Endothelial cell of umbilical vein (primary cell): ENCODE data around the gene ARPIN. TPM values are rescaled to one million over a fixed set of nuclear protein-coding genes. Genes with fewer than 3 reads are reported as not detected.

Experiments used
- BruUV-seq: library from RNA; stranded (reverse); fragments of 400-500 nt; replicated peaks from 2 replicates; lab custom pipeline; 2021; lab: Mats Ljungman, UMichigan
- CTCF ChIA-PET: fragments of 300-600, 350-600 bp; sonication (Branson Sonifier 250); formaldehyde crosslinking; loops from one replicate; lab custom pipeline; 2021; ENCODE audit warnings: antibody characterized with exemption, inconsistent platforms; lab: Charles Lee
- POLR2A ChIA-PET: fragments of 300-600, 350-600 bp; sonication (Branson Sonifier 250); formaldehyde crosslinking; loops from one replicate; lab custom pipeline; 2021; ENCODE audit warnings: antibody characterized with exemption, inconsistent platforms; lab: Charles Lee
- DNase-seq: peaks from one replicate; pipeline ENCODE4 v3.0.0-alpha.2; 2011; ENCODE audit warnings: low read depth, low spot score
- FAIRE-seq: peaks from 2 replicates; lab custom pipeline; 2011; peaks lifted over from hg19 to GRCh38; lab: Jason Lieb, UNC
- H2AFZ ChIP-seq: 2 replicates; pipeline ENCODE4 v1.6.0; 2012; ENCODE audit warnings: low read depth, low read length, control low read depth, inconsistent platforms
- H3K27ac ChIP-seq: 2 replicates; pipeline ENCODE4 v1.5.1; 2011; ENCODE audit warnings: low read depth, mild to moderate bottlenecking, control low read depth, low read length, moderate library complexity; ENCODE audit not compliant: insufficient read depth
- H3K27me3 ChIP-seq, 2 experiments: 2 replicates each; pipeline versions ENCODE4 v1.6.0 to v1.6.1; 2011; ENCODE audit warnings: low read length in 2 of 2, mixed read lengths in 1 of 2; ENCODE audit not compliant: control insufficient read depth in 2 of 2, insufficient read depth in 2 of 2
- H3K36me3 ChIP-seq, 2 experiments: 2 replicates in 1 of 2; 3 replicates in 1 of 2; pipeline ENCODE4 v1.5.1; 2011; ENCODE audit warnings: low read length in 2 of 2, mild to moderate bottlenecking in 1 of 2, moderate library complexity in 1 of 2; ENCODE audit not compliant: control insufficient read depth in 2 of 2, insufficient read depth in 2 of 2; ENCODE audit errors: extremely low read depth in 1 of 2
- H3K4me1 ChIP-seq: 3 replicates; pipeline ENCODE4 v1.5.1; 2011; ENCODE audit warnings: mild to moderate bottlenecking, low read length; ENCODE audit not compliant: control insufficient read depth, insufficient read depth; ENCODE audit errors: extremely low read depth
- H3K4me2 ChIP-seq: 2 replicates; pipeline ENCODE4 v1.6.1; 2011; ENCODE audit warnings: low read length, control low read depth, mixed read lengths; ENCODE audit not compliant: insufficient read depth
- H3K4me3 ChIP-seq, 3 experiments: fragments of 200-600 bp in 1 of 3; sonication (generic), shearing (Covaris generic) in 1 of 3; replicated peaks in 1 of 3; 2 replicates each; pipeline ENCODE4 v1.5.1; 2011 to 2016; ENCODE audit warnings: control low read depth in 3 of 3, low read length in 3 of 3, mild to moderate bottlenecking in 2 of 3, inconsistent platforms in 1 of 3, low read depth in 1 of 3, moderate library complexity in 1 of 3; ENCODE audit not compliant: insufficient read depth in 1 of 3
- H3K79me2 ChIP-seq: 2 replicates; pipeline ENCODE4 v1.6.0; 2012; ENCODE audit warnings: low read length, inconsistent platforms; ENCODE audit not compliant: control insufficient read depth, insufficient read depth
- H3K9ac ChIP-seq: replicated peaks from 2 replicates; pipeline ENCODE3; 2011; ENCODE audit warnings: low read length, control low read depth; ENCODE audit not compliant: insufficient read depth; ENCODE audit errors: extremely low read depth
- H3K9me1 ChIP-seq: replicated peaks from 3 replicates; pipeline ENCODE4 v1.6.0; 2011; ENCODE audit warnings: mild to moderate bottlenecking, low read length; ENCODE audit not compliant: control insufficient read depth, insufficient read depth; ENCODE audit errors: extremely low read depth
- H3K9me3 ChIP-seq: replicated peaks from 2 replicates; pipeline ENCODE4 v1.5.1; 2012; ENCODE audit warnings: low read length, inconsistent platforms; ENCODE audit not compliant: control insufficient read depth, insufficient read depth
- H4K20me1 ChIP-seq: replicated peaks from 2 replicates; pipeline ENCODE3; 2011; ENCODE audit warnings: mild to moderate bottlenecking, low read length; ENCODE audit not compliant: control insufficient read depth, insufficient read depth; ENCODE audit errors: extremely low read depth
- CTCF ChIP-seq, 2 donors: IDR thresholded peaks; 1 replicate in 1 of 2; 2 replicates in 1 of 2; pipeline ENCODE4 v1.5.1; 2011; ENCODE audit warnings: low read length in 2 of 2, mild to moderate bottlenecking in 2 of 2, moderate library complexity in 2 of 2, control low read depth in 1 of 2, inconsistent platforms in 1 of 2, low read depth in 1 of 2; ENCODE audit not compliant: insufficient read depth in 1 of 2; ENCODE audit errors: extremely low read depth in 1 of 2
- EZH2 ChIP-seq: IDR thresholded peaks from 2 replicates; pipeline ENCODE4 v1.6.1; 2012; ENCODE audit warnings: borderline replicate concordance, low read depth, mild to moderate bottlenecking, moderate library complexity, low read length, inconsistent platforms; ENCODE audit not compliant: severe bottlenecking
- GATA2 ChIP-seq: IDR thresholded peaks from 2 replicates; pipeline ENCODE4 v1.7.0; 2011; ENCODE audit warnings: low read depth, mild to moderate bottlenecking, moderate library complexity, mixed read lengths, low read length; ENCODE audit not compliant: insufficient read length, insufficient read depth
- POLR2A ChIP-seq: IDR thresholded peaks from 2 replicates; pipeline ENCODE4 v1.6.1; 2012; ENCODE audit warnings: low read depth, mild to moderate bottlenecking, control low read depth, low read length
- POLR2AphosphoS5 ChIP-seq: IDR thresholded peaks from 2 replicates; pipeline ENCODE4 v1.6.1; 2012; ENCODE audit warnings: low read depth, mild to moderate bottlenecking, control low read depth, low read length, moderate library complexity; ENCODE audit not compliant: insufficient read depth
- dilution Hi-C: fragments of 300-500 bp; cut with MboI; formaldehyde crosslinking; loops from one replicate; pipeline ENCODE4 v1.15.0; 2019; ENCODE audit warnings: low sequenced_read_pairs; ENCODE audit not compliant: extremely low pct_ligation_motif_present
- intact Hi-C: fragments of 100-400 bp; cut with micrococcal nuclease; formaldehyde crosslinking; loops from one replicate; pipeline ENCODE4 v1.10.0; 2022
- polyA plus RNA-seq, 4 experiments: library from polyadenylated mRNA; depleted of rRNA in 3 of 4; stranded (reverse) in 3 of 4; unstranded in 1 of 4; fragments of >200 nt; gene quantifications; 2 replicates each; pipeline versions ENCODE4 v1.2.1 to v1.2.3, GENCODE V29; 2011 to 2012; ENCODE audit warnings: missing spikeins in 1 of 4
- total RNA-seq: library from RNA; stranded (reverse); gene quantifications from 2 replicates; pipeline ENCODE4 v1.2.3, GENCODE V29; 2021
- TF ChIP-seq, protein P1 (sequence below): IDR thresholded peaks from 2 replicates; pipeline ENCODE4 v1.6.1; 2011; ENCODE audit not compliant: insufficient read depth, insufficient read length

ARPIN gene
- total and polyA plus RNA-seq, 2 donors (not counting 3 experiments of a cell fraction or from before 2014, with no cell fraction given), result 13.0 to 23.3 TPM

GRCh38 chr15:89877083-89877425, 35.7 kb downstream of the ARPIN start:
- Histone ChIP-seq H3K9me3 (no peaks in the 10 kb centered on the region), H4K20me1 (no peaks in the 10 kb centered on the region), H3K9ac (no peak overlapping the region), H2AFZ (no peak overlapping the region), H3K4me3 (no peak overlapping the region), H3K4me1 (peaks cover 4% of the 10 kb centered on the region), H3K27ac (no peak overlapping the region), H3K9me1 (no peaks in the 10 kb centered on the region), H3K27me3 (no peaks in the 10 kb centered on the region), H3K4me2 (no peak overlapping the region), H3K36me3 (peaks cover 2 to 6% of the 10 kb centered on the region in 2 experiments), H3K79me2 (no peaks in the 10 kb centered on the region)
- dilution Hi-C loops, result no loop called here
- CTCF ChIA-PET, result interaction anchor here (0.7 to 4.9 kb wide), 14 partner anchors 10 to 209 kb away, joined by 3 to 599 read pairs (median 4); partner anchors contain the start of genes ANPEP and AP3S2
- intact Hi-C loops, result no loop called here
- TF ChIP-seq CTCF (IDR thresholded peaks at IDR 0.05; ENCODE audit: extremely low read depth in 1 of 2, insufficient read depth in 1 of 2, low read depth in 1 of 2, low read length in 2 of 2), result no peak
- TF ChIP-seq POLR2AphosphoS5, result no peak
- TF ChIP-seq, protein P1, sequence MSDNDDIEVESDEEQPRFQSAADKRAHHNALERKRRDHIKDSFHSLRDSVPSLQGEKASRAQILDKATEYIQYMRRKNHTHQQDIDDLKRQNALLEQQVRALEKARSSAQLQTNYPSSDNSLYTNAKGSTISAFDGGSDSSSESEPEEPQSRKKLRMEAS, result no peak
- TF ChIP-seq GATA2, result no peak
- TF ChIP-seq POLR2A, result no peak
- TF ChIP-seq EZH2, result no peak
- DNase-seq, result no peak
- POLR2A ChIA-PET, result no interaction called here
- no TSS peak for BruUV-seq
- no peak for FAIRE-seq
